GM18519 (cell line): ENCODE results near the gene UTF1.

Source experiments
- ATAC-seq: cut with Tn5 transposase; IDR thresholded peaks from one replicate; pipeline ENCODE4 v1.9.1; 2021; ENCODE audit warnings: mild to moderate bottlenecking, moderate library complexity; ENCODE audit not compliant: unreplicated experiment, low FRiP score

Gene UTF1

GRCh38 chr10:133242611-133243356, 12.8 kb downstream of the UTF1 start:
- ATAC-seq: no peak

GRCh38 chr10:133243593-133243992, 13.6 kb downstream of the UTF1 start:
- no peak for ATAC-seq

GRCh38 chr10:133245439-133246235, 15.6 kb downstream of the UTF1 start:
- ATAC-seq: no peak

GRCh38 chr10:133246236-133246626, 16.2 kb downstream of the UTF1 start:
- no peak for ATAC-seq

GRCh38 chr10:133247681-133248333, 17.8 kb downstream of the UTF1 start:
- ATAC-seq: no peak

- ATAC-seq: no peak
These were observed 18.3 kb downstream of the UTF1 start for GRCh38 chr10:133248334-133248715.

- no peak for ATAC-seq
These were observed 19.2 kb downstream of the UTF1 start for GRCh38 chr10:133249094-133249780.

- no peak for ATAC-seq
These were observed 20.1 kb downstream of the UTF1 start for GRCh38 chr10:133249975-133250754.

- no peak for ATAC-seq
These were observed 21.6 kb downstream of the UTF1 start for GRCh38 chr10:133251388-133252222.

- no peak for ATAC-seq
These were observed 22.2 kb downstream of the UTF1 start for GRCh38 chr10:133252223-133252552.

- ATAC-seq: no peak
These were observed 23.4 kb downstream of the UTF1 start for GRCh38 chr10:133253361-133253955.

GRCh38 chr10:133254421-133255120, 24.6 kb downstream of the UTF1 start:
- no peak for ATAC-seq

- ATAC-seq: no peak
These were observed 25.3 kb downstream of the UTF1 start for GRCh38 chr10:133255323-133255722.

GRCh38 chr10:133257489-133258065, 27.6 kb downstream of the UTF1 start:
- no peak for ATAC-seq

- ATAC-seq: no peak
These were observed 28.2 kb downstream of the UTF1 start for GRCh38 chr10:133258066-133258817.

- ATAC-seq: no peak
These were observed 29.0 kb downstream of the UTF1 start for GRCh38 chr10:133258818-133259601.

- no peak for ATAC-seq
These were observed 29.6 kb downstream of the UTF1 start for GRCh38 chr10:133259602-133259989.
